Nephron (organoid): ENCODE data around the gene CYTH4.

Experiments
- H3K27ac Mint-ChIP-seq, 3 experiments: 2 replicates each; pipeline ENCODE4 v1.8.0; 2020; ENCODE audit warnings: mixed read lengths in 3 of 3, mild to moderate bottlenecking in 2 of 3, moderate library complexity in 1 of 3
- H3K27me3 Mint-ChIP-seq: 2 replicates; pipeline ENCODE4 v1.8.0; 2021; ENCODE audit warnings: low read depth, mild to moderate bottlenecking, moderate library complexity, mixed read lengths
- H3K36me3 Mint-ChIP-seq: 2 replicates; pipeline ENCODE4 v1.8.0; 2020; ENCODE audit warnings: low read depth, mixed read lengths
- H3K4me1 Mint-ChIP-seq: 2 replicates; pipeline ENCODE4 v1.8.0; 2020; ENCODE audit warnings: mixed read lengths
- H3K4me3 Mint-ChIP-seq, 3 experiments: 2 replicates each; pipeline ENCODE4 v1.8.0; 2020; ENCODE audit warnings: mild to moderate bottlenecking in 3 of 3, mixed read lengths in 3 of 3, moderate library complexity in 2 of 3
- H3K9me3 Mint-ChIP-seq: 2 replicates; pipeline ENCODE4 v1.8.0; 2020; ENCODE audit warnings: mixed read lengths
- TF ChIP-seq, protein P1 (sequence below), 3 experiments: fragments of 200-600 bp; sonication (generic); IDR thresholded peaks; one replicate each; pipeline ENCODE4 v1.5.0; 2021; ENCODE audit warnings: antibody characterized with exemption in 3 of 3; ENCODE audit not compliant: unreplicated experiment in 3 of 3

CYTH4 gene

DNA sequence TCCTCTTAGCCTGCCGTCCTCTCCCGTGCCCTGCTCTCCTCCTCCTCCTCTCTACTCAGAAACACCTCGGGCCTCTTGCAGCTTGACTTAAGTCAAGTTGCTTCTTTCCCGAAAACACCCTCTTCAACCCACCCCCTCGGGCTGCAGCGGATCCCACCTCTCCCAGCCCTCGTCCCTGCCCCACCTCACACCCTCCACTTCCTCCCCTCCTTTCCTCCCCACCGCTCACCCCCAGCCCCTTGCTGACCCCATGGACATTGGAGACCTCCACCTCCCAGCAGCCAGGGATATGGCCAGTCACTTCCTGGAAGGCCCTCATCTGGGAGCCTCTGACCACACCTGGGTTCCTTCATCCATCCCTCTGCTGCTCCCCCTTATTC, 8.5 kb upstream of the CYTH4 start:
- Mint-ChIP-seq H3K27me3 (peaks cover 4% of the 10 kb centered on the region), H3K9me3 (no peaks in the 10 kb centered on the region), H3K4me1 (peaks cover 5% of the 10 kb centered on the region), H3K27ac (no peak overlapping the region), H3K4me3 (no peak overlapping the region), H3K36me3 (no peaks in the 10 kb centered on the region)
- TF ChIP-seq, protein P1, sequence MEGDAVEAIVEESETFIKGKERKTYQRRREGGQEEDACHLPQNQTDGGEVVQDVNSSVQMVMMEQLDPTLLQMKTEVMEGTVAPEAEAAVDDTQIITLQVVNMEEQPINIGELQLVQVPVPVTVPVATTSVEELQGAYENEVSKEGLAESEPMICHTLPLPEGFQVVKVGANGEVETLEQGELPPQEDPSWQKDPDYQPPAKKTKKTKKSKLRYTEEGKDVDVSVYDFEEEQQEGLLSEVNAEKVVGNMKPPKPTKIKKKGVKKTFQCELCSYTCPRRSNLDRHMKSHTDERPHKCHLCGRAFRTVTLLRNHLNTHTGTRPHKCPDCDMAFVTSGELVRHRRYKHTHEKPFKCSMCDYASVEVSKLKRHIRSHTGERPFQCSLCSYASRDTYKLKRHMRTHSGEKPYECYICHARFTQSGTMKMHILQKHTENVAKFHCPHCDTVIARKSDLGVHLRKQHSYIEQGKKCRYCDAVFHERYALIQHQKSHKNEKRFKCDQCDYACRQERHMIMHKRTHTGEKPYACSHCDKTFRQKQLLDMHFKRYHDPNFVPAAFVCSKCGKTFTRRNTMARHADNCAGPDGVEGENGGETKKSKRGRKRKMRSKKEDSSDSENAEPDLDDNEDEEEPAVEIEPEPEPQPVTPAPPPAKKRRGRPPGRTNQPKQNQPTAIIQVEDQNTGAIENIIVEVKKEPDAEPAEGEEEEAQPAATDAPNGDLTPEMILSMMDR (IDR thresholded peaks at IDR 0.05; ENCODE audit: unreplicated experiment in 3 of 3): no peak

DNA sequence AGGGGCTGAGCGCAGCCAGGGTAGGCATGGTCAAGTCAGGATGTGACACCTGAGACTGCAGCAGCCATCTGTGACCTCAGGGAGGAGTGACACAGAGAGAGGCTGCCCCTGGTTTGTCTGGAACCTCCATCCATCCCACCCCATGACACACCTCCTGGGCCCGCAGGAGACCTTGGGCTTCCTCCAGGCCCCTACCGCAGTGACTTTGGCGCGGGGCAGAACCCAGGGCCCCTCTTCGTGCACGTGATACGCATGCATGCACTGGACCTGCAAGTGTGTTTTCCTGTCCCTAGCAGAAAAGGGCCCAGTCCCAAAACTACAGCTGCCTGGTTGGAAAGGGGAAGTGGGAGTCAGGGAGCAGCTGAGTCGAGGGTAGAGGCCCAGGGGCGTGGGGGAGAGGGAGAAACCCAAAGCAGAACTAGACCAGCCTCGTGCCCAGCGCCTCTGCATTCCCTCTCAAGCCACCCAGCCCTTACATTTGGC, 7.9 kb upstream of the CYTH4 start:
- TF ChIP-seq, protein P1 (IDR thresholded peaks at IDR 0.05; ENCODE audit: unreplicated experiment in 3 of 3): no peak
- Mint-ChIP-seq H3K36me3 (no peaks in the 10 kb centered on the region), H3K4me3 (no peak overlapping the region), H3K27me3 (peaks cover 9% of the 10 kb centered on the region), H3K9me3 (no peaks in the 10 kb centered on the region), H3K4me1 (peaks cover 7% of the 10 kb centered on the region), H3K27ac (no peak overlapping the region)

DNA sequence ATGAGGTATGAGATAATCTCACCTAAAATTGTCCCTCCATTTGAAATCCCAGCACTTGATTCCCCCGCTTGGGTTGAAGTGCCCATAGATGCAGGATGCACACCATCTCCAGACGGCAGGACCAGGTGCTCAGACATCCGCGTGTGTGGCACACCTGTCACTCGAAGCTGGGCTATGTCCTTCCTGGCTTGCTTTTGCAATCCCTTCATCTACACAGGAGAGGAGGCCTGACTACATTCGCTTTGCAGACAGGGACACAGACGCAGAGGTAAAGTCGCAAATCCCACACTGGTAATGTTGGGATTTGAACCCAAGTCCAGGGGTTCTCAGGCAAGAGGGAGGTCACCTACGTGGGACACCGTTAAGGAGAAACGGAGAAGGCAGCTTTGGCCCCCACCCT, 7.2 kb upstream of the CYTH4 start:
- H3K27ac Mint-ChIP-seq: no peak overlapping the region
- no peak overlapping the region for H3K4me3 Mint-ChIP-seq
- peaks cover 11% of the 10 kb centered on the region for H3K4me1 Mint-ChIP-seq
- TF ChIP-seq, protein P1 (IDR thresholded peaks at IDR 0.05; ENCODE audit: unreplicated experiment in 3 of 3): no peak
- H3K27me3 Mint-ChIP-seq: peaks cover 16% of the 10 kb centered on the region
- no peaks in the 10 kb centered on the region for H3K9me3 Mint-ChIP-seq
- no peaks in the 10 kb centered on the region for H3K36me3 Mint-ChIP-seq

DNA sequence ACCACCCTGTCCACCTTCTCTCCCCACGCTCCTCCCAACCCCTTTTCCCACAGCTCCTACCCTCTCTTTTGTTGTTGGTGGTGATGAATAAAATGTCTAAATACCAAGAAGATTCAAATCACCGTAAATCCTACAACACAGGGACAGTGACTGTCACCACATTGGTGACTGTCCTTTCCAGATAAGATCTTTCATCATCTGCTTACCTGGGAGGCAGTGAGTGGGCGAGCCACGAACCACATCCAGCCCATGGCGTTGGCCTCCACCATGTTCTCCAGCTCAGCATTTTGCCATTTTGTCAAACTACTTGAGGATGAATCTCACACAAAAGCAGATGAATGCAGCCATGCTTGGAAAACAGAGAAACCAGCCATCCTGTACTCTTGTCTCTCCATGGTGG, 6.7 kb upstream of the CYTH4 start:
- H3K36me3 Mint-ChIP-seq: no peaks in the 10 kb centered on the region
- H3K4me3 Mint-ChIP-seq: no peak overlapping the region
- TF ChIP-seq, protein P1 (IDR thresholded peaks at IDR 0.05; ENCODE audit: unreplicated experiment in 3 of 3): no peak
- no peaks in the 10 kb centered on the region for H3K9me3 Mint-ChIP-seq
- H3K27ac Mint-ChIP-seq: no peak overlapping the region
- H3K27me3 Mint-ChIP-seq: peaks cover 17% of the 10 kb centered on the region
- H3K4me1 Mint-ChIP-seq: peaks cover 11% of the 10 kb centered on the region

DNA sequence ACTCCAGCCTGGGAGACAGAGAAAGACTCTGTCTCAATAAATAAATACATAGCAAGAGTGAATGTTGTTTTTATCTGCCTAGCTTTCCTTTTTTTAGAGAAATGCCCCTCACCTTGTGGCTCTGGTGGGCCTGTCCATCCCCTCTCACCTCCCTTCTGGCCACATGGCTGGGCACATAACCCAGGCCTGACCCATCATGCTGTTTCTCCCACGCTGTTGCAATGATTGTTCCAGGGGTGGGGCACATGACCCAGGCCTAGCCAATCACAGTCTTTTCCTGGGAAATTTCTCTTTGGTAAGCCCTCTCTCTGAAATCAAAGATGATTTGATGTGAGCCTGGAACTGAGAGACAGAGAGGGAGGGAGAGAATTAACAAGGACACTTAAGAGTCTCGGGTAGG, 5.5 kb upstream of the CYTH4 start:
- no peaks in the 10 kb centered on the region for H3K36me3 Mint-ChIP-seq
- H3K4me1 Mint-ChIP-seq: peaks cover 11% of the 10 kb centered on the region
- H3K4me3 Mint-ChIP-seq: no peak overlapping the region
- TF ChIP-seq, protein P1 (IDR thresholded peaks at IDR 0.05; ENCODE audit: unreplicated experiment in 3 of 3): no peak
- no peaks in the 10 kb centered on the region for H3K9me3 Mint-ChIP-seq
- H3K27me3 Mint-ChIP-seq: peaks cover 20% of the 10 kb centered on the region
- H3K27ac Mint-ChIP-seq: no peak overlapping the region

DNA sequence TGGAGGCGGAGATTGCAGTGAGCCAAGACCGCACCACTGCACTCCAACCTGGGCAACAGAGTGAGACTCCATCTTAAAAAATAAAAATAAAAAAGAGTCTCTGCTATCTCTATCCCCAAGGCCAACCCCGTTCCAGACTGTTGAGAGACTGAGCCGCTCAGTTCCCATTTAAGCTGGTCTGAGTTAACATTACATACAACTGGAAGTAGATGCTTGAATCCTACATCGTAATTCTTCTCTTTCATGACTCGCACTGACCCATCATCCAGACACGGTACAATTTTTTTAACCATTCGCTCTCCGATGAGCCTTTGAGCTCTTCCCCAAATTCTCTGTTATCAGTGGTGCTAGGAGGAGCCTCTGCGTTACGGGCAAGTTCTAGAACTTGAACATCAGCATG, 4.9 kb upstream of the CYTH4 start:
- TF ChIP-seq, protein P1 (IDR thresholded peaks at IDR 0.05; ENCODE audit: unreplicated experiment in 3 of 3): no peak
- Mint-ChIP-seq H3K27ac (no peak overlapping the region), H3K9me3 (no peaks in the 10 kb centered on the region), H3K27me3 (peaks cover 26% of the 10 kb centered on the region), H3K36me3 (no peaks in the 10 kb centered on the region), H3K4me3 (no peak overlapping the region), H3K4me1 (peaks cover 11% of the 10 kb centered on the region)
